ENCODE measurements around the gene ATP5F1E.

DNA sequence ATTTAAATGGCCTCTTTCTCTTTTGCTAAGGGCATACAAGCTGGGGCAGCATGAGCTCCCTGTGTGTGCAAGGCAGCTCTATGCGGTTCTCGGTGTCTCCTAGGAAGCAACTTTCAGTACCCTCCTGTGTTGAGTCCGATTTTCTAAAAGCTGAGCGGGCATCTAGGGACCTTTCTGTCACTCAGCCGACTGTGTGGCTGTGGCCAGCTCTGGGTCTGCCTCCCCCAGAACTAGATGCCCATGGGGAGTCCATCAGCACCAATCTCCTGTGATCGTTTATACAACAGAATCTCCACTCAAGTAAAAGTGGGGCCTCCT, 43.6 kb downstream of the ATP5F1E start:
- TF ChIP-seq, protein P1, sequence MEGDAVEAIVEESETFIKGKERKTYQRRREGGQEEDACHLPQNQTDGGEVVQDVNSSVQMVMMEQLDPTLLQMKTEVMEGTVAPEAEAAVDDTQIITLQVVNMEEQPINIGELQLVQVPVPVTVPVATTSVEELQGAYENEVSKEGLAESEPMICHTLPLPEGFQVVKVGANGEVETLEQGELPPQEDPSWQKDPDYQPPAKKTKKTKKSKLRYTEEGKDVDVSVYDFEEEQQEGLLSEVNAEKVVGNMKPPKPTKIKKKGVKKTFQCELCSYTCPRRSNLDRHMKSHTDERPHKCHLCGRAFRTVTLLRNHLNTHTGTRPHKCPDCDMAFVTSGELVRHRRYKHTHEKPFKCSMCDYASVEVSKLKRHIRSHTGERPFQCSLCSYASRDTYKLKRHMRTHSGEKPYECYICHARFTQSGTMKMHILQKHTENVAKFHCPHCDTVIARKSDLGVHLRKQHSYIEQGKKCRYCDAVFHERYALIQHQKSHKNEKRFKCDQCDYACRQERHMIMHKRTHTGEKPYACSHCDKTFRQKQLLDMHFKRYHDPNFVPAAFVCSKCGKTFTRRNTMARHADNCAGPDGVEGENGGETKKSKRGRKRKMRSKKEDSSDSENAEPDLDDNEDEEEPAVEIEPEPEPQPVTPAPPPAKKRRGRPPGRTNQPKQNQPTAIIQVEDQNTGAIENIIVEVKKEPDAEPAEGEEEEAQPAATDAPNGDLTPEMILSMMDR (IDR thresholded peaks at IDR 0.05), result no peak
- no peak for TF ChIP-seq POLR2A (IDR thresholded peaks at IDR 0.05)
